H1 (cell line): Measurements from ENCODE around the gene TWF2. TPM values are rescaled to one million over a fixed set of nuclear protein-coding genes. Genes with fewer than 3 reads are reported as not detected.

Experiments
- CTCF ChIA-PET: fragments of 300-600 bp; sonication (Branson Sonifier 250); formaldehyde crosslinking; loops from one replicate; lab custom pipeline; 2021; ENCODE audit not compliant: partially characterized antibody; lab: Charles Lee
- POLR2A ChIA-PET: fragments of 300-600 bp; sonication (Branson Sonifier 250); formaldehyde crosslinking; loops from one replicate; lab custom pipeline; 2021; ENCODE audit warnings: inconsistent platforms; ENCODE audit not compliant: partially characterized antibody; lab: Charles Lee
- DNase-seq, 2 experiments: peaks; one replicate each; pipeline versions ENCODE4 v3.0.0 to v3.0.0-alpha.2; 2010 to 2022; ENCODE audit warnings: low spot score in 2 of 2, low read depth in 1 of 2, mixed read lengths in 1 of 2
- FAIRE-seq: peaks from 2 replicates; lab custom pipeline; 2011; peaks lifted over from hg19 to GRCh38; lab: Jason Lieb, UNC
- H2AFZ ChIP-seq: 2 replicates; pipeline ENCODE4 v1.8.1; 2012; ENCODE audit warnings: low read length, inconsistent platforms
- H2AK5ac ChIP-seq: 2 replicates; pipeline ENCODE4 v1.6.1; 2013; ENCODE audit warnings: low read depth, low read length
- H2BK120ac ChIP-seq: replicated peaks from 2 replicates; pipeline ENCODE3; 2013; ENCODE audit warnings: low read depth, low read length, inconsistent platforms
- H2BK12ac ChIP-seq: 2 replicates; pipeline ENCODE4 v1.6.1; 2013; ENCODE audit warnings: low read depth, low read length
- H2BK15ac ChIP-seq: 2 replicates; pipeline ENCODE4 v1.6.1; 2013; ENCODE audit warnings: low read length
- H2BK20ac ChIP-seq: 2 replicates; pipeline ENCODE4 v1.6.1; 2013; ENCODE audit warnings: low read length
- H2BK5ac ChIP-seq: 2 replicates; pipeline ENCODE4 v1.6.1; 2013; ENCODE audit warnings: low read depth, low read length
- H3K14ac ChIP-seq: 2 replicates; pipeline ENCODE4 v1.6.1; 2013; ENCODE audit warnings: inconsistent platforms; ENCODE audit not compliant: insufficient read length
- H3K18ac ChIP-seq: 2 replicates; pipeline ENCODE4 v1.6.1; 2013; ENCODE audit warnings: low read length; ENCODE audit errors: extremely low read depth
- H3K23ac ChIP-seq: 2 replicates; pipeline ENCODE4 v1.6.1; 2013; ENCODE audit warnings: inconsistent platforms; ENCODE audit not compliant: insufficient read length
- H3K23me2 ChIP-seq: 2 replicates; pipeline ENCODE4 v1.6.1; 2013; ENCODE audit warnings: low read depth, low read length
- H3K27ac ChIP-seq: 2 replicates; pipeline ENCODE4 v1.6.1; 2011; ENCODE audit warnings: low read depth, low read length, inconsistent platforms
- H3K27me3 ChIP-seq, 4 experiments: replicated peaks in 1 of 4; 1 replicate in 1 of 4; 2 replicates in 3 of 4; pipeline versions ENCODE4 v1.6.1 to v1.8.1; 2011 to 2013; ENCODE audit warnings: low read length in 3 of 4, mild to moderate bottlenecking in 3 of 4, inconsistent platforms in 2 of 4, mixed read lengths in 2 of 4, moderate library complexity in 1 of 4; ENCODE audit not compliant: control insufficient read depth in 3 of 4, insufficient read depth in 3 of 4; ENCODE audit errors: extremely low read depth in 1 of 4
- H3K36me3 ChIP-seq, 4 experiments: 2 replicates each; pipeline versions ENCODE4 v1.6.1 to v1.8.1; 2011 to 2013; ENCODE audit warnings: mild to moderate bottlenecking in 4 of 4, low read length in 3 of 4, moderate library complexity in 2 of 4, control low read depth in 1 of 4, inconsistent platforms in 1 of 4; ENCODE audit not compliant: insufficient read depth in 4 of 4, control insufficient read depth in 2 of 4
- H3K4ac ChIP-seq: replicated peaks from 2 replicates; pipeline ENCODE3; 2013; ENCODE audit warnings: low read length, low read depth, mixed read lengths, inconsistent platforms; ENCODE audit not compliant: insufficient read length
- H3K4me1 ChIP-seq, 4 experiments: replicated peaks in 1 of 4; 1 replicate in 1 of 4; 2 replicates in 3 of 4; pipeline versions ENCODE4 v1.6.1 to v1.8.1; 2011 to 2013; ENCODE audit warnings: low read length in 3 of 4, inconsistent platforms in 2 of 4, mixed read lengths in 1 of 4; ENCODE audit not compliant: insufficient read depth in 4 of 4, control insufficient read depth in 3 of 4
- H3K4me2 ChIP-seq, 2 experiments: 2 replicates each; pipeline versions ENCODE4 v1.6.1 to v1.8.1; 2011 to 2013; ENCODE audit warnings: low read depth in 2 of 2, low read length in 2 of 2, control low read depth in 1 of 2, inconsistent platforms in 1 of 2, mild to moderate bottlenecking in 1 of 2; ENCODE audit not compliant: insufficient read depth in 1 of 2
- H3K4me3 ChIP-seq, 4 experiments: fragments of 200-600, 300-600 bp in 1 of 4; sonication (generic), shearing (Covaris generic), sonication (Bioruptor Twin) in 1 of 4; 2 replicates each; pipeline versions ENCODE4 v1.5.1 to v1.8.1; 2011 to 2016; ENCODE audit warnings: low read length in 4 of 4, low read depth in 3 of 4, control low read depth in 2 of 4, inconsistent platforms in 2 of 4, mild to moderate bottlenecking in 2 of 4, mixed read lengths in 1 of 4, moderate library complexity in 1 of 4; ENCODE audit not compliant: insufficient read depth in 2 of 4; ENCODE audit errors: extremely low read depth in 1 of 4
- H3K56ac ChIP-seq: replicated peaks from 2 replicates; pipeline ENCODE3; 2013; ENCODE audit warnings: low read depth, mild to moderate bottlenecking, mixed read lengths, low read length, inconsistent platforms; ENCODE audit not compliant: insufficient read length
- H3K79me1 ChIP-seq: 2 replicates; pipeline ENCODE4 v1.6.1; 2013; ENCODE audit warnings: low read depth, low read length, control low read depth
- H3K79me2 ChIP-seq, 2 experiments: 2 replicates each; pipeline versions ENCODE4 v1.6.1 to v1.8.1; 2012 to 2013; ENCODE audit warnings: low read length in 2 of 2, mild to moderate bottlenecking in 2 of 2, inconsistent platforms in 1 of 2; ENCODE audit not compliant: insufficient read depth in 2 of 2, control insufficient read depth in 1 of 2
- H3K9ac ChIP-seq, 4 experiments: replicated peaks in 1 of 4; 1 replicate in 1 of 4; 2 replicates in 3 of 4; pipeline versions ENCODE4 v1.6.1 to v1.8.1; 2011 to 2013; ENCODE audit warnings: low read depth in 3 of 4, low read length in 3 of 4, control low read depth in 2 of 4, mild to moderate bottlenecking in 2 of 4, moderate library complexity in 2 of 4, inconsistent platforms in 1 of 4; ENCODE audit errors: extremely low read depth in 1 of 4
- H3K9me3 ChIP-seq, 2 experiments: 2 replicates each; pipeline versions ENCODE4 v1.6.1 to v1.8.1; 2012 to 2013; ENCODE audit warnings: mild to moderate bottlenecking in 2 of 2, moderate library complexity in 2 of 2, control low read depth in 1 of 2, inconsistent platforms in 1 of 2, low read depth in 1 of 2, low read length in 1 of 2, mixed read lengths in 1 of 2; ENCODE audit not compliant: insufficient read depth in 2 of 2
- H4K20me1 ChIP-seq, 2 experiments: replicated peaks in 1 of 2; 2 replicates each; pipeline versions ENCODE3 to v1.8.1; 2011 to 2013; ENCODE audit warnings: inconsistent platforms in 2 of 2, low read length in 2 of 2, mild to moderate bottlenecking in 1 of 2; ENCODE audit not compliant: insufficient read depth in 2 of 2, control insufficient read depth in 1 of 2
- H4K5ac ChIP-seq: 2 replicates; pipeline ENCODE4 v1.6.1; 2013; ENCODE audit warnings: low read length, low read depth, mixed read lengths, inconsistent platforms; ENCODE audit not compliant: insufficient read length
- H4K8ac ChIP-seq: 2 replicates; pipeline ENCODE4 v1.8.0; 2013; ENCODE audit warnings: mild to moderate bottlenecking, moderate library complexity, low read length, inconsistent platforms; ENCODE audit not compliant: insufficient read depth; ENCODE audit errors: extremely low read depth
- H4K91ac ChIP-seq: replicated peaks from 2 replicates; pipeline ENCODE3; 2013; ENCODE audit warnings: low read length, mixed read lengths, inconsistent platforms; ENCODE audit not compliant: insufficient read length
- ASH2L ChIP-seq: fragments of 200-600, 300-600 bp; sonication (generic); IDR thresholded peaks from one replicate; pipeline ENCODE4 v1.7.1; 2017; ENCODE audit warnings: low read length
- BACH1 ChIP-seq: IDR thresholded peaks from 2 replicates; pipeline ENCODE4 v1.6.1; 2012; ENCODE audit warnings: low read length, improper control_type of control experiment
- CTCF ChIP-seq, 3 experiments: IDR thresholded peaks; 1 replicate in 2 of 3; 2 replicates in 1 of 3; pipeline versions ENCODE4 v1.5.1 to v1.6.1; 2011; ENCODE audit warnings: low read length in 3 of 3, mild to moderate bottlenecking in 3 of 3, inconsistent platforms in 2 of 3, low read depth in 1 of 3, moderate library complexity in 1 of 3; ENCODE audit not compliant: insufficient read depth in 1 of 3; ENCODE audit errors: control extremely low read depth in 1 of 3
- EGR1 ChIP-seq: IDR thresholded peaks from 2 replicates; pipeline ENCODE4 v1.6.1; 2011; ENCODE audit warnings: low read depth, low read length, borderline replicate concordance
- GABPA ChIP-seq: IDR thresholded peaks from 2 replicates; pipeline ENCODE4 v1.6.1; 2011; ENCODE audit warnings: mild to moderate bottlenecking, low read length, moderate library complexity, borderline replicate concordance; ENCODE audit not compliant: insufficient read depth
- PHF8 ChIP-seq: fragments of 200-600 bp; sonication (generic); conservative IDR thresholded peaks from 2 replicates; pipeline ENCODE4 v1.7.1; 2012; ENCODE audit warnings: low read depth, mild to moderate bottlenecking, inconsistent platforms, low read length, moderate library complexity
- POLR2A ChIP-seq, 2 experiments: IDR thresholded peaks; 1 replicate in 1 of 2; 2 replicates in 1 of 2; pipeline ENCODE4 v1.6.1; 2011; ENCODE audit warnings: low read depth in 2 of 2, low read length in 2 of 2, mild to moderate bottlenecking in 2 of 2; ENCODE audit errors: control extremely low read depth in 1 of 2
- SIN3A ChIP-seq, 2 experiments: IDR thresholded peaks in 1 of 2; conservative IDR thresholded peaks in 1 of 2; 2 replicates each; pipeline ENCODE4 v1.6.1; 2011 to 2012; ENCODE audit warnings: low read length in 2 of 2, improper control_type of control experiment in 1 of 2, low read depth in 1 of 2, mild to moderate bottlenecking in 1 of 2
- TBP ChIP-seq: IDR thresholded peaks from 2 replicates; pipeline ENCODE4 v1.6.1; 2011; ENCODE audit warnings: low read depth, low read length, improper control_type of control experiment
- WGBS, 2 experiments: shearing (Covaris generic) in 1 of 2; methylation state at CpG; one replicate each; pipeline versions ENCODE4 v1.1.6 to v1.1.7; 2013 to 2015; ENCODE audit warnings: low lambda C conversion rate in 2 of 2, mixed read lengths in 2 of 2, inconsistent platforms in 1 of 2, low coverage in 1 of 2, missing lambda C conversion rate in 1 of 2; ENCODE audit not compliant: insufficient replicate concordance in 2 of 2, insufficient coverage in 1 of 2, insufficient read length in 1 of 2; ENCODE audit errors: extremely low coverage in 1 of 2, missing lambda C conversion rate in 1 of 2; 5-methylcytosine and 5-hydroxymethylcytosine counted together
- polyA plus RNA-seq, 7 experiments: library from polyadenylated mRNA; depleted of rRNA in 3 of 7; stranded (reverse) in 5 of 7; unstranded in 2 of 7; fragments of >200 nt in 5 of 7; fragments of 200-250 nt in 2 of 7; gene quantifications; 1 replicate in 5 of 7; 2 replicates in 1 of 7; 4 replicates in 1 of 7; pipeline versions ENCODE4 v1.2.1 to v1.2.3, GENCODE V29; 2011 to 2013; ENCODE audit warnings: missing spikeins in 2 of 7, mixed read lengths in 2 of 7
- total RNA-seq: library from RNA; stranded (reverse); fragmentation: NEBNext Ultra II Directional; extraction: Animal tissue kit (Norgen Biotek cat#: 25700); gene quantifications from 2 replicates; pipeline ENCODE4 v1.2.1, GENCODE V29; 2021

TWF2 gene
- total and polyA plus RNA-seq, 2 of the 8 experiments (the other 6 are each of a cell fraction or from before 2014, with no cell fraction given) = 65.2 to 90.4 TPM

DNA sequence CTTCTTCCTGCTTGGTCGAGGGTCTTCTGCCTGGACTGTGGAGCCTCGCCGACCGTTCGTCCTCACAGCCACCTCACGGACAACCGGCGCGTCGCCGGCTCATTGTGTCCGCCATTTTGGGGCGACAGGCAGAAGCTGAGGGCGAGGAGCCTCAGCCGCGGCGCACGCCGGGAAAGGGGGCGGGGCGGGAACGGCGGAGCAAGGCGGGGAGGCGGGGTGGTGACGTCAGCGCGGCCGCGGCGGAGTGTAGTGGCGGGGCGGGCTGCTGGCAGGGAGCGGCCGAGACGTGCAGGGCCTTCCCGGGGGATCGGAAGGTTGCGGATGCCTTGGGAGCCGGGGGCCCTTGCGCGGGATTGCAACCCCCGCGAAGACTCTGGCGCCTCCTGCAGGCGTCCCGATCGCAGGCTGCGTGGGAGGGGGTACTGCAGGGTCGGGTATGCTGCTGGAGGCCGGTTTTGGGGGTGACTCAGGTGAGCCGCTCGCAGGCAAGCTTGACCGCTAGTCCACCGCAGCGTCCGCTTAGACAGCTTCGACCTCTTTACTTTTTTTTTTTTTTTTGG, 39.6 kb upstream of the TWF2 start, which contains the start of gene WDR82:
TSS of gene WDR82 (minus strand) at position 140 of the 560 bp plus-strand sequence. CDS start 288 bp downstream, outside the sequence.
- Histone ChIP-seq H3K27me3 (no peaks in the 10 kb centered on the region), H2BK15ac (no peak within 1 kb of the TSS; the same call in 1 of the 2 replicates), H4K91ac (peak within 1 kb of the TSS; percentile 94), H2BK5ac (peak within 1 kb of the TSS; percentile 98), H3K9me3 (no peaks in the 10 kb centered on the region), H2BK120ac (no peak within 1 kb of the TSS), H2AFZ (0 out of 2 replicates have a peak within 1 kb of the TSS, but pooled peaks have one; percentile 90), H3K9ac (peak within 1 kb of the TSS; percentile 98 to 99 (median 98)), H3K27ac (peak within 1 kb of the TSS; percentile 98), H3K4me2 (peak within 1 kb of the TSS; percentile 84 to 90), H3K79me2 (peaks cover 32 to 46% of the 10 kb centered on the region in 2 experiments), H3K36me3 (no peaks in the 10 kb centered on the region; a peak in 1 of 8 replicates), H3K23me2 (peaks cover 10% of the 10 kb centered on the region), H3K4me3 (peak within 1 kb of the TSS; percentile 94 to 99 (median 97)), H3K4me1 (peaks cover 0 to 3% (median under 1%) of the 10 kb centered on the region in 4 experiments; a peak in 3 of 7 replicates), H3K18ac (peak within 1 kb of the TSS; percentile 97), H3K56ac (peak within 1 kb of the TSS; percentile 79), H2BK12ac (peak within 1 kb of the TSS; percentile 92), H4K20me1 (peaks cover 11 to 12% of the 10 kb centered on the region in 2 experiments), H4K8ac (peak within 1 kb of the TSS; percentile 100), H2AK5ac (0 out of 2 replicates have a peak within 1 kb of the TSS, but pooled peaks have one; percentile 82), H4K5ac (peak within 1 kb of the TSS; percentile 97), H3K23ac (no peak within 1 kb of the TSS), H3K4ac (no peak within 1 kb of the TSS), H3K79me1 (no peaks in the 10 kb centered on the region; the same call in 1 of the 2 replicates), H2BK20ac (no peak within 1 kb of the TSS), H3K14ac (no peak within 1 kb of the TSS)
- POLR2A ChIA-PET = interaction anchor here (0.6 to 5.1 kb wide), 36 partner anchors 8 to 436 kb away, joined by 3 to 76 read pairs (median 4); partner anchors contain the start of genes ALAS1, GLYCTK, PPM1M and RPL29
- DNase-seq = peak; percentile 85 to 99
- WGBS, 2 experiments = 1% methylated on average over 27 of the region's 58 CpGs; no CpG with 5 or more reads in 1 of the 2 experiments
- CTCF ChIA-PET = interaction anchor here (0.5 to 6.1 kb wide), 24 partner anchors 9 to 271 kb away, joined by 3 to 34 read pairs (median 4); partner anchors contain the start of genes GLYCTK, PPM1M and TWF2
- no peak for FAIRE-seq
- TF ChIP-seq PHF8 (peak; percentile 96), EGR1 (peak; percentile 92; the same call in 1 of the 2 replicates), TBP (peak; percentile 89), POLR2A (IDR thresholded peaks at IDR 0.05; ENCODE audit: control extremely low read depth in 1 of 2, low read depth in 2 of 2, low read length in 2 of 2) (peak; percentile 96 to 97), GABPA (no peak), ASH2L (peak; percentile 33), SIN3A (conservative IDR thresholded peaks at IDR 0.05 in 1 of 2, IDR thresholded peaks at IDR 0.05 in 1 of 2; ENCODE audit: low read depth in 1 of 2, low read length in 2 of 2) (no peak), BACH1 (peak; percentile 62), CTCF (IDR thresholded peaks at IDR 0.05; ENCODE audit: control extremely low read depth in 1 of 3, insufficient read depth in 1 of 3, low read depth in 1 of 3, low read length in 3 of 3) (peak; percentile 58 to 74 (median 68))
